ENCODE measurements around the gene GYG2.
"Not testable (repeated sequence)": the region's sequence is repeated elsewhere in the genome, so short reads cannot be mapped to it uniquely, and the experiment has no call there.

Gene GYG2

GRCh38 chrX:2872671-2873277 is 44.0 kb downstream of the GYG2 start:
- no peak for DNase-seq

- DNase-seq = no peak
Observed at GRCh38 chrX:2874222-2875135, 45.7 kb downstream of the GYG2 start.

GRCh38 chrX:2875136-2875481 is 46.4 kb downstream of the GYG2 start:
- no peak for DNase-seq

- peak; percentile 6 for DNase-seq
Observed at GRCh38 chrX:2875798-2876399, 47.2 kb downstream of the GYG2 start.

GRCh38 chrX:2878563-2878962 is 49.8 kb downstream of the GYG2 start:
- no peak for DNase-seq

GRCh38 chrX:2879670-2880069 is 50.9 kb downstream of the GYG2 start:
- no peak for DNase-seq

GRCh38 chrX:2883770-2884169 is 55.0 kb downstream of the GYG2 start:
- DNase-seq = no peak

- no peak for DNase-seq
Observed at GRCh38 chrX:2888309-2888708, 59.6 kb downstream of the GYG2 start.

GRCh38 chrX:2889045-2889605 is 60.4 kb downstream of the GYG2 start:
- no peak for DNase-seq

- not testable (repeated sequence) for DNase-seq
Observed at GRCh38 chrX:2889706-2890490, 61.2 kb downstream of the GYG2 start.

GRCh38 chrX:2890536-2891460 is 62.1 kb downstream of the GYG2 start:
- DNase-seq = not testable (repeated sequence)

- no peak for DNase-seq
Observed at GRCh38 chrX:2892816-2893215, 64.1 kb downstream of the GYG2 start.

GRCh38 chrX:2894885-2895292 is 66.2 kb downstream of the GYG2 start:
- DNase-seq = no peak

GRCh38 chrX:2897311-2897689 is 68.6 kb downstream of the GYG2 start:
- no peak for DNase-seq

- not testable (repeated sequence) for DNase-seq
Observed at GRCh38 chrX:2897690-2898623, 69.2 kb downstream of the GYG2 start.

GRCh38 chrX:2898846-2899512 is 70.2 kb downstream of the GYG2 start:
- no peak for DNase-seq

- no peak for DNase-seq
Observed at GRCh38 chrX:2901367-2902036, 72.8 kb downstream of the GYG2 start.

- DNase-seq = no peak
Observed at GRCh38 chrX:2902841-2903240, 74.1 kb downstream of the GYG2 start.

- DNase-seq = no peak
Observed at GRCh38 chrX:2903366-2903765, 74.6 kb downstream of the GYG2 start.
